H1 (cell line): ENCODE measurements around the gene STRIT1. TPM values are rescaled to one million over a fixed set of nuclear protein-coding genes. Genes with fewer than 3 reads are reported as not detected.

Experiments used
- ASH2L ChIP-seq: fragments of 200-600, 300-600 bp; sonication (generic); IDR thresholded peaks from one replicate; pipeline ENCODE4 v1.7.1; 2017; ENCODE audit warnings: low read length
- FOSL1 ChIP-seq: IDR thresholded peaks from 2 replicates; pipeline ENCODE4 v1.6.1; 2011; ENCODE audit warnings: mild to moderate bottlenecking, low read depth, low read length, moderate library complexity; ENCODE audit not compliant: insufficient read depth
- RXRA ChIP-seq: IDR thresholded peaks from 2 replicates; pipeline ENCODE4 v1.6.1; 2011; ENCODE audit warnings: low read depth, mild to moderate bottlenecking, low read length, moderate library complexity; ENCODE audit not compliant: insufficient read depth
- polyA plus RNA-seq, 7 experiments: library from polyadenylated mRNA; depleted of rRNA in 3 of 7; stranded (reverse) in 5 of 7; unstranded in 2 of 7; fragments of >200 nt in 5 of 7; fragments of 200-250 nt in 2 of 7; gene quantifications; 1 replicate in 5 of 7; 2 replicates in 1 of 7; 4 replicates in 1 of 7; pipeline versions ENCODE4 v1.2.1 to v1.2.3, GENCODE V29; 2011 to 2013; ENCODE audit warnings: missing spikeins in 2 of 7, mixed read lengths in 2 of 7
- total RNA-seq: library from RNA; stranded (reverse); fragmentation: NEBNext Ultra II Directional; extraction: Animal tissue kit (Norgen Biotek cat#: 25700); gene quantifications from 2 replicates; pipeline ENCODE4 v1.2.1, GENCODE V29; 2021

The STRIT1 gene
- total and polyA plus RNA-seq, 2 of the 8 experiments (the other 6 are each of a cell fraction or from before 2014, with no cell fraction given), result 0.15 to 0.47 TPM

DNA sequence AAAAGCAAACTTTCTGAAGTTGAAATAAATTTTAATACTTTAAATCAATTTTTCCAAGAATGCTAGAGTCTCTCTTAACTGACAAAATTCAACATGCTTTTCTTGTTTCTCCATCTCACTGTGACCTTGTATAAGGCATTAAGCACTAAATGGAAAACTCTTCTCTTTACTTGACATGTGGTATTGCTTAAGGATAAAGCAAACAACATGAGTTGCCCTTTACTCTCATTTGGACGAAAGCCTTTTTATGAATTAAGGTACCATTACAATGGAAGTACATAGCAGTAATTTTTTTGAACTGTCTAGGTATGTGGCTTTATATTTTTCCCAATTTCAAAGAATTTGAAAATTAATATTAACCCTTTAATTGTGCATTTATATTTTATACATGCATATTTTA lies 1.4 kb downstream of the STRIT1 start (continued):
- TF ChIP-seq FOSL1, result no peak
- no peak for TF ChIP-seq ASH2L
- TF ChIP-seq RXRA, result no peak
